GM20000 (cell line): ENCODE data around the gene TMEM107.

Source experiments
- DNase-seq: peaks from one replicate; pipeline ENCODE4 v3.0.0; 2012; ENCODE audit warnings: low spot score
- TF ChIP-seq, protein P1 (sequence below): IDR thresholded peaks from 2 replicates; pipeline ENCODE4 v1.5.1; 2012; ENCODE audit warnings: mild to moderate bottlenecking, control low read depth; ENCODE audit errors: extremely low read depth, missing control alignments

The TMEM107 gene

DNA sequence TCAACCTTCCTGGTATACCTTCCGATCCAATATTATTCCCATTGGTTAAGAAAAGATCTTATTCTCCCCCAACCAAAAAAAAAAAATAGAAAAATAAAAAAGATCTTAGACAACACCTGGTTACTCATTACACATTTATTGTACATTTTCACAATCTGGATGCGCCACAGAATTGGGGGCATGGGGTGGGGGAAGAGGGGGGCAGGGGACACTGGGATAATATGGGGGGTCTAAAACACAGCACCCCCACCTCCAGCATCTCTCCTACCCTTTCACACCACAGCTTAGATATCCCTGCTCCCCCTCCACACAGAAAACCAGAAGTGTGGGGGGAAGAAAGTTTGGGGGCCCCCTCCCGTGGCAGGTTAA lies 17.2 kb downstream of the TMEM107 start:
- TF ChIP-seq, protein P1, sequence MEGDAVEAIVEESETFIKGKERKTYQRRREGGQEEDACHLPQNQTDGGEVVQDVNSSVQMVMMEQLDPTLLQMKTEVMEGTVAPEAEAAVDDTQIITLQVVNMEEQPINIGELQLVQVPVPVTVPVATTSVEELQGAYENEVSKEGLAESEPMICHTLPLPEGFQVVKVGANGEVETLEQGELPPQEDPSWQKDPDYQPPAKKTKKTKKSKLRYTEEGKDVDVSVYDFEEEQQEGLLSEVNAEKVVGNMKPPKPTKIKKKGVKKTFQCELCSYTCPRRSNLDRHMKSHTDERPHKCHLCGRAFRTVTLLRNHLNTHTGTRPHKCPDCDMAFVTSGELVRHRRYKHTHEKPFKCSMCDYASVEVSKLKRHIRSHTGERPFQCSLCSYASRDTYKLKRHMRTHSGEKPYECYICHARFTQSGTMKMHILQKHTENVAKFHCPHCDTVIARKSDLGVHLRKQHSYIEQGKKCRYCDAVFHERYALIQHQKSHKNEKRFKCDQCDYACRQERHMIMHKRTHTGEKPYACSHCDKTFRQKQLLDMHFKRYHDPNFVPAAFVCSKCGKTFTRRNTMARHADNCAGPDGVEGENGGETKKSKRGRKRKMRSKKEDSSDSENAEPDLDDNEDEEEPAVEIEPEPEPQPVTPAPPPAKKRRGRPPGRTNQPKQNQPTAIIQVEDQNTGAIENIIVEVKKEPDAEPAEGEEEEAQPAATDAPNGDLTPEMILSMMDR: no peak
- DNase-seq: no peak

DNA sequence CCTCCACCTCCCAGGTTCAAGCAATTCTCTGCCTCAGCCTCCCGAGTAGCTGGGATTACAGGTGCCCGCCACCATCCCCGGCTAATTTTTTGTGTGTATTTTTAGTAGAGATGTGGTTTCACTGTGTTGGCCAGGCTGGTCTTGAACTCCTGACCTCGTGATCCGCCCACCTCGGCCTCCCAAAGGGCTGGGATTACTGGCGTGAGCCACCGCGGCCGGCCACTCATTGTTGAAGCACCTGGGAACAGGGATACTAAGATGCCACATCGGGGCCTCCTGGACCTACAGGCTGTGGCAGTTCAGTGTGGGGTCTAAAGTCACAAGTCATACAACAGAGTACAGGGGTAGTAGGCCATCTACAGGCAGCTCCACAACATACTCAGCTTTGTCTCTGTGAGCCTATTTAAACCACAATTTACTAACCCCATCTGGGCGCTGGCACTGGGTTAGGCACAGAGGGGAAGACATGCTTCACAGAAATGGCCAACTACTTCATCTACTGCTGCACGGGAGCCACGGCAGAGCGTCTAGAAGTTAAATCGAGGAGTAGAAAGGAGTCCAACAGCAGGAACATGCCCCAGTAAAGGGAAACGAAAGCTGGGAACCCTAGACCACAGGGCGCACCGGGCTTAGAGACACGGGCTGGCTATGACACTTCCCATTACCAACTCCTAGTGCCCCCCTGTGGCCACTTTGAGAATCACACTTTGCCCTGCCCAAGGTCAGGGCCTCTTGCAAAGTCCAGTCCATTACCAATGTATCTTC lies 17.7 kb downstream of the TMEM107 start:
- peak; percentile 86 for DNase-seq
- TF ChIP-seq, protein P1: peak; percentile 72

DNA sequence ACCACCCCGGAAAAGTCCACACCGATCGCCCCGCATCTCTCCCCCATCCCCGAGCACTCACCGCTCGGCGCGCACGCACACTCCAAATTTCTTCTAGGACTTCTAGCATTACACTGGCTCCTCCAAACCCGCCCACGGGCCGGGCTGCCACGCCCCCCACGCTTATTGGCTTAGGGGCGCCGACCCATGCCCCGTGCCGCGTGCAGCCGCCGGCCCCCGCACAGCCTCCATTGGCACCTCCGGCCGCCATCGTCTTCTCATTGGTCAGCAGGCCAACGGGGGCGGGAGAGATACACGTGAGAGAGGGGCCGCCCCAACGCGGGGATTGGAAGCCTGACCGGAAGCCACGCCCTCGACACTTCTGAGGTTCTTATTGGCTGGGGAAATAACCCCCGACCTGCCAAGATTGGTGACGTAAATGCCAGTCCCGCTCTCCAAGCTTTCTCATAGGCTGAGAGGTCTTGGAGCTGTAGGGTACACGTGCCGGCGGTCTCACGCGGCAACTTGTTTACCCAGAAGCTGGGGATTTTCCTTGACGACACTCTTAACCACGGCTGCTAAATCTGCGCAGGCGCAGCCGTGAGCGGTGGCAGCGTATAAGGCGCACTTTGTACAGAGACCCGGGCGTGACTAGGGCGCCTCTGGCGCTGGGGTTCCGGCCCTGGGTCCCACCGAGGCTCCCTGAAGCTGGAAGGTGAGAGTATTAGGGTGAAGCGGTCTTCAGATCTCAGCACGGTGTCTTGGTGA lies 19.8 kb downstream of the TMEM107 start:
- DNase-seq: peak; percentile 97
- TF ChIP-seq, protein P1: peak; percentile 19

DNA sequence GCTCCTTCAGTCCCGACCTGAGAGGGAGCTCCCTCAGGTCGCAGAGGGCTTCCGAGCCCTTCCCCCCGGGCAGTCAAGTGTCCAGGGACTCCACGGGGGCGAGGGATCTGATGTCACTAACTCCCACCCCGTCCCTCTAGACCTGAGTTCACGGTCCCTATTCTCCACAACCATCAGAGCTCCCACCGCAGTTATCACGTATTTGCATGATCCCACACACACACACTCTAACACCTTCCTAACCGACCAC lies 20.3 kb downstream of the TMEM107 start:
- TF ChIP-seq, protein P1: no peak
- no peak for DNase-seq

DNA sequence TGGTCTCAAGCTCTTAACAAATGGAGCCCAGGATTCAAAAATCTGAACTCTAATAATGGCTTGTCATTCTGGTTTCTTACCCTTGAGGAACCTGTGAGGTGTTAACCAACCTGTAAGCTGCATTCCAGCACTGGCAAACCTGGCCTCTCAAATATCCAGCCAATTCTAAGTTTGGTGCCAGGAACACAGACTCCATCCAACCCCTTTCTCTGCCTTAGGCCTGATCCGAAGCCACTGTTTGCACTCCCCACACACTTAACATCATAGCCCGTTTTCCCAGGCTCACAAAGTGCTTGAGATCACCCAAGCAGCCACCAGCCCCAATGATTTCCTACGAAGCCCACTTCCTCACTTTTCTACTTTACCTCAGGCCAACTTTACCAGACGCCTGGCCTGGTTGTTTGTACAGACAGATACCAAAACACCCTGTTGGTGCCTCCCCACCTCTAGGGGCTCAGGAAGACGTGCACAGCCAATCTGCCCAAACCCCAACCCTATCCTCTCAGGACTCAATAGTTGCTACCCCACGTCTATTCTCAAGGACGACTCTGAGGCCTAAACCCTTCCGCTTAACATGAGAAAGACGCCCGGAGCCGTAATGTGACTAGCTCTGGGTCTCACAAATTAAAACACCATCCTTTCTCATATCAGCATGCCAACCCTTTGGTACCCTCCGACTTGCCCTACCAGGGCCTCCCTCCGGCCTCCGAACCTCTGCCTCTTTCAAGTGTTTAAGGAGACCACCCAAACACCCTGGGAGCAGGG lies 20.8 kb downstream of the TMEM107 start:
- no peak for DNase-seq
- TF ChIP-seq, protein P1: no peak

DNA sequence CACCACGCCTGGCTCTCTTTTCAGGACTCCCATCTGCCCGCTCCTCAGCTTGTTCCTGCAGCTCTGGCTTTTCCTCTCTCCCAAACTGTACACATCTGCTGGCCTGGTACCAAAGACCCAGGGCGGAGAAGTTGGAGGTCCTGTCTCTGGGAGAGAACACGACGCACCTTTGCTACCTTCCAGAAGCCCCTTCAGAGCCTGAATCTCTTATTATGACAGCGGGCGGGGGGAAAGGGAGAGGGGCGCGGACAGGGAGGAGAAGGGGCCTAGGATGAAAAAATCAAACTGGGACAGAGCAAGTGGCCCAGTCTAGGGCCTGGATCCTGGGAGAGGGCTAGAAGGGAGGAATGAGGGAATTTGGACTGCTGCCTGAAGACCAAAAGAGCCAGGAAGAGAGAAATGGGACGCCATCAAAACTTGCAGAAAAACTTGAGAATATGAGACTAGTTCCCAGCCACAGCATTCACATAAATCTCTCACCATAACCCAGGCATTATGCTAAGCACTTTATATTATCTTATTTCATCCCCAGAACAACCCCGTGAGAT lies 21.5 kb downstream of the TMEM107 start:
- no peak for DNase-seq
- TF ChIP-seq, protein P1: no peak
